ENCODE results near the gene SCN1A. TPM values are rescaled to one million over a fixed set of nuclear protein-coding genes. Genes with fewer than 3 reads are reported as not detected.
"Not testable (repeated sequence)": the region's sequence is repeated elsewhere in the genome, so short reads cannot be mapped to it uniquely, and the experiment has no call there.

SCN1A gene
- polyA plus RNA-seq, 1 of the 3 experiments (the other 2 are of a cell fraction), result not detected

GRCh38 chr2:166140932-166141331, 13.1 kb upstream of the SCN1A start (continued):
- TF ChIP-seq REST (IDR thresholded peaks at IDR 0.05; ENCODE audit: low read depth, low read length), result no peak
- no peak for TF ChIP-seq GABPA (IDR thresholded peaks at IDR 0.05; ENCODE audit: low read depth)
- no peak for TF ChIP-seq USF2 (IDR thresholded peaks at IDR 0.05; ENCODE audit: borderline replicate concordance, low read depth, low read length)

GRCh38 chr2:166140475-166140874, 12.7 kb upstream of the SCN1A start:
- POLR2A ChIA-PET, result no interaction called here
- H3K4me2 ChIP-seq, result no peak overlapping the region
- no peaks in the 10 kb centered on the region for H3K4me1 ChIP-seq (ENCODE audit: control insufficient read depth in 1 of 2, insufficient read depth in 2 of 2, low read depth in 1 of 2, low read length in 1 of 2)
- H3F3A ChIP-seq (replicated peaks; ENCODE audit: insufficient read depth), result no peaks in the 10 kb centered on the region
- CTCF ChIA-PET, result interaction anchor here (0.9 to 1.0 kb wide), 2 partner anchors 34 to 78 kb away, joined by 3 read pairs; no protein-coding TSS in a partner anchor
- no peaks in the 10 kb centered on the region for H3K79me2 ChIP-seq (ENCODE audit: insufficient read depth)
- no peak overlapping the region for H3K4me3 ChIP-seq (ENCODE audit: low read depth in 2 of 2, low read length in 1 of 2)
- H3K27ac ChIP-seq (ENCODE audit: low read depth in 2 of 2, low read length in 1 of 2), result no peak overlapping the region
- H3K27me3 ChIP-seq (ENCODE audit: insufficient read depth), result no peaks in the 10 kb centered on the region
- 57% methylated on average over 7 of the region's 7 CpGs for WGBS (ENCODE audit: low lambda C conversion rate)
- no peaks in the 10 kb centered on the region for H3K36me3 ChIP-seq (replicated peaks in 1 of 2; ENCODE audit: control insufficient read depth in 1 of 2, insufficient read depth in 2 of 2, low read length in 1 of 2)
- no peaks in the 10 kb centered on the region for H4K20me1 ChIP-seq (ENCODE audit: insufficient read depth)
- no peaks in the 10 kb centered on the region for H3K9me3 ChIP-seq
- H3K9me2 ChIP-seq, result no peaks in the 10 kb centered on the region
- H2AFZ ChIP-seq (ENCODE audit: low read depth), result no peak overlapping the region
- H3K9ac ChIP-seq, result no peak overlapping the region
- no peak for TF ChIP-seq TEAD4 (IDR thresholded peaks at IDR 0.05; ENCODE audit: borderline replicate concordance, insufficient read depth)
- no peak for DNase-seq

- H2AFZ ChIP-seq (ENCODE audit: low read depth); CTCF ChIA-PET; H4K20me1 ChIP-seq (ENCODE audit: insufficient read depth); DNase-seq; H3K4me2 ChIP-seq; H3K27me3 ChIP-seq (ENCODE audit: insufficient read depth); H3F3A ChIP-seq (replicated peaks; ENCODE audit: insufficient read depth); POLR2A ChIA-PET; H3K9me3 ChIP-seq; H3K9me2 ChIP-seq; H3K79me2 ChIP-seq (ENCODE audit: insufficient read depth); H3K4me1 ChIP-seq (ENCODE audit: control insufficient read depth in 1 of 2, insufficient read depth in 2 of 2, low read depth in 1 of 2, low read length in 1 of 2); H3K27ac ChIP-seq (ENCODE audit: low read depth in 2 of 2, low read length in 1 of 2); H3K36me3 ChIP-seq (replicated peaks in 1 of 2; ENCODE audit: control insufficient read depth in 1 of 2, insufficient read depth in 2 of 2, low read length in 1 of 2); H3K4me3 ChIP-seq (ENCODE audit: low read depth in 2 of 2, low read length in 1 of 2); H3K9ac ChIP-seq: not testable (repeated sequence)
- 49% methylated on average over 3 of the region's 3 CpGs for WGBS (ENCODE audit: low lambda C conversion rate)
Measured at GRCh38 chr2:166139479-166139878, 11.7 kb upstream of the SCN1A start.

GRCh38 chr2:166138667-166139066, 10.8 kb upstream of the SCN1A start:
- H3K36me3 ChIP-seq (replicated peaks in 1 of 2; ENCODE audit: control insufficient read depth in 1 of 2, insufficient read depth in 2 of 2, low read length in 1 of 2), result no peaks in the 10 kb centered on the region
- no peak for DNase-seq
- no peaks in the 10 kb centered on the region for H3K4me1 ChIP-seq (ENCODE audit: control insufficient read depth in 1 of 2, insufficient read depth in 2 of 2, low read depth in 1 of 2, low read length in 1 of 2)
- CTCF ChIA-PET, result interaction anchor here (1.9 kb wide), 1 partner anchor 10 kb away, joined by 8 read pairs; the partner anchor contains the start of gene SCN1A
- no peaks in the 10 kb centered on the region for H4K20me1 ChIP-seq (ENCODE audit: insufficient read depth)
- no peaks in the 10 kb centered on the region for H3K79me2 ChIP-seq (ENCODE audit: insufficient read depth)
- no peak overlapping the region for H3K4me3 ChIP-seq (ENCODE audit: low read depth in 2 of 2, low read length in 1 of 2)
- H3K9me2 ChIP-seq, result no peaks in the 10 kb centered on the region
- no peak overlapping the region for H3K4me2 ChIP-seq
- H3K27me3 ChIP-seq (ENCODE audit: insufficient read depth), result no peaks in the 10 kb centered on the region
- POLR2A ChIA-PET, result no interaction called here
- no peaks in the 10 kb centered on the region for H3F3A ChIP-seq (replicated peaks; ENCODE audit: insufficient read depth)
- H3K27ac ChIP-seq (ENCODE audit: low read depth in 2 of 2, low read length in 1 of 2), result no peak overlapping the region
- H2AFZ ChIP-seq (ENCODE audit: low read depth), result no peak overlapping the region
- no peaks in the 10 kb centered on the region for H3K9me3 ChIP-seq
- no CpG with 5 or more reads among the region's 1 CpG for WGBS (ENCODE audit: low lambda C conversion rate)
- no peak overlapping the region for H3K9ac ChIP-seq
- TF ChIP-seq NFIC (IDR thresholded peaks at IDR 0.05; ENCODE audit: borderline replicate concordance), result no peak
- TF ChIP-seq CTCF (IDR thresholded peaks at IDR 0.05), result no peak
- TF ChIP-seq TAF1 (IDR thresholded peaks at IDR 0.05; ENCODE audit: borderline replicate concordance, low read depth, low read length), result no peak
- no peak for TF ChIP-seq YY1 (IDR thresholded peaks at IDR 0.05; ENCODE audit: low read depth)
- no peak for TF ChIP-seq TCF12 (IDR thresholded peaks at IDR 0.05)
- no peak for TF ChIP-seq ZBTB33 (IDR thresholded peaks at IDR 0.05; ENCODE audit: borderline replicate concordance, low read depth)
- TF ChIP-seq EP300 (IDR thresholded peaks at IDR 0.05; ENCODE audit: borderline replicate concordance in 1 of 2, low read depth in 1 of 2, low read length in 1 of 2), result no peak
- no peak for TF ChIP-seq RCOR1 (IDR thresholded peaks at IDR 0.05; ENCODE audit: low read length)

Data from SK-N-SH (cell line).